Neural progenitor cell (in vitro differentiated cells): ENCODE results near the gene DYNLT1.

Source experiments
- EZH2phosphoT487 ChIP-seq: fragments of 200-600 bp; sonication (generic); IDR thresholded peaks from 2 replicates; pipeline ENCODE4 v1.6.1; 2017; ENCODE audit warnings: antibody characterized with exemption
- TF ChIP-seq, protein P1 (sequence below): fragments of 200-600 bp; sonication (generic); IDR thresholded peaks from 2 replicates; pipeline ENCODE4 v1.5.1; 2017; ENCODE audit warnings: antibody characterized with exemption, mild to moderate bottlenecking

GRCh38 chr6:158668707-158669103 lies 24.2 kb upstream of the DYNLT1 start:
- TF ChIP-seq, protein P1, sequence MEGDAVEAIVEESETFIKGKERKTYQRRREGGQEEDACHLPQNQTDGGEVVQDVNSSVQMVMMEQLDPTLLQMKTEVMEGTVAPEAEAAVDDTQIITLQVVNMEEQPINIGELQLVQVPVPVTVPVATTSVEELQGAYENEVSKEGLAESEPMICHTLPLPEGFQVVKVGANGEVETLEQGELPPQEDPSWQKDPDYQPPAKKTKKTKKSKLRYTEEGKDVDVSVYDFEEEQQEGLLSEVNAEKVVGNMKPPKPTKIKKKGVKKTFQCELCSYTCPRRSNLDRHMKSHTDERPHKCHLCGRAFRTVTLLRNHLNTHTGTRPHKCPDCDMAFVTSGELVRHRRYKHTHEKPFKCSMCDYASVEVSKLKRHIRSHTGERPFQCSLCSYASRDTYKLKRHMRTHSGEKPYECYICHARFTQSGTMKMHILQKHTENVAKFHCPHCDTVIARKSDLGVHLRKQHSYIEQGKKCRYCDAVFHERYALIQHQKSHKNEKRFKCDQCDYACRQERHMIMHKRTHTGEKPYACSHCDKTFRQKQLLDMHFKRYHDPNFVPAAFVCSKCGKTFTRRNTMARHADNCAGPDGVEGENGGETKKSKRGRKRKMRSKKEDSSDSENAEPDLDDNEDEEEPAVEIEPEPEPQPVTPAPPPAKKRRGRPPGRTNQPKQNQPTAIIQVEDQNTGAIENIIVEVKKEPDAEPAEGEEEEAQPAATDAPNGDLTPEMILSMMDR: no peak
- TF ChIP-seq EZH2phosphoT487: no peak
